GM12874 (cell line): Measurements from ENCODE around the gene IGFLR1.

Experiments used
- TF ChIP-seq, protein P1 (sequence below): IDR thresholded peaks from 2 replicates; pipeline ENCODE4 v1.5.1; 2011; ENCODE audit warnings: low read depth, mild to moderate bottlenecking, control low read depth, low read length, moderate library complexity; ENCODE audit not compliant: insufficient read depth

Gene IGFLR1

DNA sequence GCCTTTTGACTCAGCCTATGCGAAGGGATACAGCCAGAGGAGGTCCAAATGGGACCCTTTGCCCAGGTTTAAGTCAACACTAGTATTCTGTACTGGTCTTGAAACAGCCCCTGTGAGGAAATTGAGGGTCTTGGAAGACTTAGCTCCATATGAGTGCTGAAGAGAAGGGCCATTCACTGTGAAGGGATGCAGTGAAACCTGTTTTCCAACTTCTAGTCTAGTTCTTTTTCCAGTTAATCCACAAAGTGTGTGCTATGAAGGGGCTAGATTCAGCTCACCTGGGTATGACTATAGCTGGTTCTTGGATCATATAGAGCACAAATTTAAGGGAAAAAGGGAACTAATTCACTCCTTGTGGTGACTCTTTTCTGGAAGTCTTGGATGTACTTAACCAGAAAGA, 33.9 kb downstream of the IGFLR1 start:
- TF ChIP-seq, protein P1, sequence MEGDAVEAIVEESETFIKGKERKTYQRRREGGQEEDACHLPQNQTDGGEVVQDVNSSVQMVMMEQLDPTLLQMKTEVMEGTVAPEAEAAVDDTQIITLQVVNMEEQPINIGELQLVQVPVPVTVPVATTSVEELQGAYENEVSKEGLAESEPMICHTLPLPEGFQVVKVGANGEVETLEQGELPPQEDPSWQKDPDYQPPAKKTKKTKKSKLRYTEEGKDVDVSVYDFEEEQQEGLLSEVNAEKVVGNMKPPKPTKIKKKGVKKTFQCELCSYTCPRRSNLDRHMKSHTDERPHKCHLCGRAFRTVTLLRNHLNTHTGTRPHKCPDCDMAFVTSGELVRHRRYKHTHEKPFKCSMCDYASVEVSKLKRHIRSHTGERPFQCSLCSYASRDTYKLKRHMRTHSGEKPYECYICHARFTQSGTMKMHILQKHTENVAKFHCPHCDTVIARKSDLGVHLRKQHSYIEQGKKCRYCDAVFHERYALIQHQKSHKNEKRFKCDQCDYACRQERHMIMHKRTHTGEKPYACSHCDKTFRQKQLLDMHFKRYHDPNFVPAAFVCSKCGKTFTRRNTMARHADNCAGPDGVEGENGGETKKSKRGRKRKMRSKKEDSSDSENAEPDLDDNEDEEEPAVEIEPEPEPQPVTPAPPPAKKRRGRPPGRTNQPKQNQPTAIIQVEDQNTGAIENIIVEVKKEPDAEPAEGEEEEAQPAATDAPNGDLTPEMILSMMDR, result no peak

DNA sequence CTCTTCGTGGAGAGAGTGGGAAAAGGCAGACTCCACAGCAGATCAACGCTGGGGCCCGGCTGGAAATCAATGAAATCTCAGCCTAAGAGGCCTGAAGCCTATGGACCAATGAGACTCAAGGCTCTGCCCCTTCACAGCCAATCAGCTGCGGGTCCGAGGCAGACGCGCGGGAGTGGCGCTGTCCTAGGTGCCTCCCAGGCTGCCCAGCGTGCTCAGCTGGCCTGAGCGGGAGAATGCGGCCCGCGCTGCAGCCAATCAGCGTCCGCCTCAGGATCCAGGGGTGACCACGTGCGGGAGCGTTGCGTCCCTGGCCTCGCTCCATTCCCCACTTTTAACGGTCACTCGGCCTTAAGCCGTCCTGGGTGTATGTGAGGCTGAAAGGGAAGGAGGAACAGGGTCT, 38.0 kb downstream of the IGFLR1 start, which contains the start of gene ZBTB32:
ZBTB32 (plus strand) TSS at position 341 of the 400 bp plus-strand sequence. CDS start 10,069 bp downstream, outside the sequence.
- TF ChIP-seq, protein P1, result no peak

DNA sequence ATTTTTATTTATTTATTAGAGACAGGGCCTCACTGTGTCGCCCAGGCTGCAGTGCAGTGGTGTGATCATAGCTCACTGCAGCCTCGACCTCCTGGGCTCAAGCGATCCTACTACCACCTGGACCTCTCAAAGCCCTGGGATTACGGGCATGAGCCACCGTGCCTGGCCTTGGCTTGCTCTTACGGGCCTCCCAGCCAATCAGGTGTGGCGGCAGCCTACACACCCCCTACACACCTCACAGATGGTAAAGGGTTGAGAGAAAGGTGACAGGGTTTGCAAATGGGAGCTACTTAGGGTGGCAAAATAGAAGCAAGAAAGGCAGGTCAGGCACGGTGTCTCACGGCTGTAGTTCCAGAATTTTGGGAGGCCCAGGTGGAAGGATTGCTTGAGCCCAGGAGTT, 38.9 kb downstream of the IGFLR1 start:
- TF ChIP-seq, protein P1, result no peak

DNA sequence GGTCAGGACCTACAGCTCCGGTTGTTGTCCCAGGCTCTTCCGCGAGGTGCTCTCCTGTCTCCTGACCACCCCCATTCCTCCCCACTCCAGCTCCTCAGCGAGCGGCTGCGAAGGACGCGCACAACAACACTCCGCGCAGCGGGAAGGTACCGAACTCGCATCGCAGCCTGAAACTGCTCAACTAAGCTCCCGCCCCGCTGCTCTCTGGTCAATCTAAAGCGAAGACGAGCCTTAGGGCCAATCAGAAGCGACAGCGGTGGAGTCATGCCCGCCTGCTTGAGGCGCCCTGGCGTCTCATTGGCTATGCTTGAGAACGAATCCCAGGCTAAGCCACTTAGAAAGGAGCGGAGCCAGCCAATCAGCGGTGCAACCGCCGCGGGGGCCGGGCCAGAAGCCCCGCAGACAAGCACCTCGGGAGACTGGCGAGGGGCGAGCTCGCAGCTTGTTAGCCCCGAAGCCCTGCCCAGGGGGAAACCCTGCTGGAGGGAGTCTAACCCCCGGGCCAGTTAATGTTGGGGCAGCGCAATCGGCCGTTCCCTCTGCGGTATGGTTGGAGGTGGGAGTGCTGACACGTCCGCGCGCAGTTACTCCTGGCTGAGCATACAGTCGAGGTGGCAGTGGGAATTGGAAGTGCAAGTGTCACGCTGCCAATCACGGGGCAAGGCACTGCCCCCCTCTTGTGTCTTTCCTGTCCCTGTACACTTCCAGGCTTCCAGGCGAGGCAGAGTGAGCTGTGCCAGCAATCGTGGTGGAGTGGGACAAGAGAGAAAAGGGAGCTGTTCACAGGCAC, 39.8 kb downstream of the IGFLR1 start:
- TF ChIP-seq, protein P1, result no peak

DNA sequence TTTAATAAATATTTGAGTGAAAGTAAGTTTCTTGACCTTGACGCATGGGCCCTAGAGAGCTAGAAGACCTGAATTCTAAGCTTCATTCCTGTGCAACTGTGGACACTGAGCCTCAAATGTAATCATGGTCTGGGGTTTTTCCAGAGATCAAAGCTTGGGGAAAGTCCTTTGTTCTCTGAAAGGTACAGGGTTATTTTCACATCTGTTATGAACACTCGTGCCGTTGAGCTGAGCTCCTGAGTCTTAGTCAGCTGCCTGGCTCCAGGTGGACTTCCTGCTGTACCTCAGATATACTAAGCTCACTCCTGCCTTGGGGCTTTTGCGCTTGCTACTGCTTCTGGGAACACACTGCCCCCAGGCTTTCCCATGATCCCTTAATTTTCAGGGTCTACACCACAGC, 45.4 kb downstream of the IGFLR1 start:
- TF ChIP-seq, protein P1, result no peak

DNA sequence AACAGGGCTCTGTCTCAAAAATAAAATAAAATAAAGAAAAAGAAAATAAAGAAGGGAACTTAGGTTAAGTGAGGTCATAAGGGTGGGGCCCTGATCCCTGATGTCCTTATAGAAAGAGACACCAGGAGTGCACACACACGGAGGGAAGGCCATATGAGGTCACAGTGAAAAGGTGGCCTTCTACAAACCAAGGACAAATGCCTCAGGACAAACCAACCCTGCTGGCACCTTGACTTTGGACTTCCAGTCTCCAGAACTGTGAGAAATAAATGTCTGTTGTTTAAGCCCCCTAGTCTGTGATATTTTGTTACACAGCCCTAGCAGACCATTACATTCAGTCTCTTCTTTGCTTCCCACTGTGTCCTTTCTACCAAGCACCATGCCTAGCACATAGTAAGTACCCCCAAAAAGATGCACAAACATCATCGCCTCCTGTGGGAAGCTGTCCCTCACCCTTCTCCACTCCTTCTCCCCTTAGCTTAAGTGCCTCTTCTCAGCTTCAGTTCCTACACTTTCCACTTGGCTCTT, 46.3 kb downstream of the IGFLR1 start:
- TF ChIP-seq, protein P1, result no peak

DNA sequence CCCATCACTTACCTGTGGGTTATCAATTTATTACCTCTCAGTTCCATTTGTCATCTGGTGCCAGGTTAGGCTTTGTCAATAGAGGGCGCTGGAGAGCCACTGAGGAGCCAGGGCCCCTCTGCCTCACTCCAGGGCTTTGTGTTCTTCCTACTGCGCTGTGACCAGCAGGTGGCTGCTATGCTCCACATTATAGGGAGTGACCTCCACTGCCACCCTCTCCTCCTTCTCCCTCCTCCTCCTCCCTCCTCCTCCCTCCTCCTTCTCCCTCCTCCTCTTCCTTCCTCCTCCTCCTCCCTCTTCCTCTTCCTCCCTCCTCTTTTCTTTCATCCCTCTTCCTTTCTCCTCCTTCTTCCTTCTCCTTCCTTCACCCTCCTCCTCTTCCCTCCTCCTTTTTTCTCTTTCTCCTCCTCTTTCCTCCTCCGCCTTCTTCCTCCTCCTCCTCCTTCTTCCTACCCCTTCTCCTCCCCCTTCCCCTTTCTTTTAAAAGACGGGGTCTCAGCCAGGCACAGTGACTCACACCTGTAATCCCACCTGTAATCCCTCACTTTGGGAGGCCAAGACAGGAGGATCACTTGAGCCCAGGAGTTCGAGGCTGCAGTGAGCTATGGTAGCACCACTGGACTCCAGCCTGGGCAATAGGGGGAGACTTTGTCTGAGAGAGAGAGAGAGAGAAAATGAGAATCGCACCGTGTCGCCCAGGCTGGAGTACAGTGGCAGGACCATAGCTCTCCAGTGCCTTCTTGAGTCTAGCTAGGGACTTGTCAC, 48.2 kb downstream of the IGFLR1 start:
- TF ChIP-seq, protein P1, result peak; percentile 98
